Measurements from ENCODE around the gene PAGE2B. TPM values are rescaled to one million over a fixed set of nuclear protein-coding genes. Genes with fewer than 3 reads are reported as not detected.

Gene PAGE2B
- total and polyA plus RNA-seq, 9 of the 15 experiments (the other 6 are each of a cell fraction or from before 2014, with no cell fraction given), result 1.8 to 36.0 (median 16.5) TPM

DNA sequence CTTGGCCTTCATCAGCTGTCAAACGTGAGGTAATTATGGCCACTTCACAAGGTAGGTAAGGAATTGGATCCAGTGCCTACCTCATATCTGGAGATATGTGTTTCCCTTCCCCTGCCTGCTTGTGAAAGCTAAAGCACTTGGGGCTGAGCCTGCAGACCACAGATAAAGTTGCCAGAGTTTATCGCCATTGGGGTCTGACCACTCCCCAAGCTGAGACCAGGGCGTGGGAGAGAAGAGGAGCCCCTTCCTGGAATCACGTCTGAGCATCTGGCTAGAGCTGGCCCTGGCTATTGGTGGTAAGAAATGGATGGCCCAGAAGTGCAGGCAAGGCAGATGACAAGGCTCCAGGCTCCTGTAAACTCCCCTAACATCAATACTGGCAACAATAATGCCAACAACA, 46.8 kb upstream of the PAGE2B start (continued):
- TF ChIP-seq, protein P1, sequence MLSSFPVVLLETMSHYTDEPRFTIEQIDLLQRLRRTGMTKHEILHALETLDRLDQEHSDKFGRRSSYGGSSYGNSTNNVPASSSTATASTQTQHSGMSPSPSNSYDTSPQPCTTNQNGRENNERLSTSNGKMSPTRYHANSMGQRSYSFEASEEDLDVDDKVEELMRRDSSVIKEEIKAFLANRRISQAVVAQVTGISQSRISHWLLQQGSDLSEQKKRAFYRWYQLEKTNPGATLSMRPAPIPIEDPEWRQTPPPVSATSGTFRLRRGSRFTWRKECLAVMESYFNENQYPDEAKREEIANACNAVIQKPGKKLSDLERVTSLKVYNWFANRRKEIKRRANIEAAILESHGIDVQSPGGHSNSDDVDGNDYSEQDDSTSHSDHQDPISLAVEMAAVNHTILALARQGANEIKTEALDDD (IDR thresholded peaks at IDR 0.05), result no peak
- TF ChIP-seq ZNF174 (CRISPR knock-in tag; IDR thresholded peaks at IDR 0.05), result no peak
- peak; percentile 92 for TF ChIP-seq ZBTB7A (IDR thresholded peaks at IDR 0.05; ENCODE audit: borderline replicate concordance, control insufficient read depth, low read depth, low read length)
- no peak for TF ChIP-seq NR1H2 (CRISPR knock-in tag; IDR thresholded peaks at IDR 0.05)
- no peak for TF ChIP-seq SMC3 (conservative IDR thresholded peaks at IDR 0.05; ENCODE audit: insufficient read depth, low read depth, low read length)
- TF ChIP-seq SIN3A (IDR thresholded peaks at IDR 0.05; ENCODE audit: borderline replicate concordance in 2 of 2, control insufficient read depth in 1 of 2, low read depth in 2 of 2, low read length in 2 of 2), result no peak
- no peak for TF ChIP-seq ZZZ3 (IDR thresholded peaks at IDR 0.05)
- no peak for TF ChIP-seq PTTG1 (tag; IDR thresholded peaks at IDR 0.05; ENCODE audit: low read depth)
- TF ChIP-seq SMAD1 (IDR thresholded peaks at IDR 0.05; ENCODE audit: low read depth, low read length, partially characterized antibody), result peak; percentile 39
- TF ChIP-seq, protein P2, sequence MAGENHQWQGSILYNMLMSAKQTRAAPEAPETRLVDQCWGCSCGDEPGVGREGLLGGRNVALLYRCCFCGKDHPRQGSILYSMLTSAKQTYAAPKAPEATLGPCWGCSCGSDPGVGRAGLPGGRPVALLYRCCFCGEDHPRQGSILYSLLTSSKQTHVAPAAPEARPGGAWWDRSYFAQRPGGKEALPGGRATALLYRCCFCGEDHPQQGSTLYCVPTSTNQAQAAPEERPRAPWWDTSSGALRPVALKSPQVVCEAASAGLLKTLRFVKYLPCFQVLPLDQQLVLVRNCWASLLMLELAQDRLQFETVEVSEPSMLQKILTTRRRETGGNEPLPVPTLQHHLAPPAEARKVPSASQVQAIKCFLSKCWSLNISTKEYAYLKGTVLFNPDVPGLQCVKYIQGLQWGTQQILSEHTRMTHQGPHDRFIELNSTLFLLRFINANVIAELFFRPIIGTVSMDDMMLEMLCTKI (IDR thresholded peaks at IDR 0.05; ENCODE audit: partially characterized antibody), result no peak
- TF ChIP-seq TGIF2 (CRISPR knock-in tag; IDR thresholded peaks at IDR 0.05), result no peak
- no peak for TF ChIP-seq GTF2B (IDR thresholded peaks at IDR 0.05; ENCODE audit: extremely low read depth, insufficient read length)
- TF ChIP-seq ZNF217 (CRISPR knock-in tag; IDR thresholded peaks at IDR 0.05), result no peak
- no peak for TF ChIP-seq FOXJ2 (tag; IDR thresholded peaks at IDR 0.05)
- no peak for TF ChIP-seq ZNF778 (CRISPR knock-in tag; IDR thresholded peaks at IDR 0.05)
- TF ChIP-seq ZNF274 (IDR thresholded peaks at IDR 0.05; ENCODE audit: borderline replicate concordance, low read depth, low read length), result no peak; the same call in 1 of the 2 replicates
- TF ChIP-seq ZNF583 (CRISPR knock-in tag; IDR thresholded peaks at IDR 0.05), result no peak
- peak; percentile 27; the same call in 1 of the 2 replicates for TF ChIP-seq KHSRP (IDR thresholded peaks at IDR 0.05)
- no peak for TF ChIP-seq ASH1L (IDR thresholded peaks at IDR 0.05; ENCODE audit: borderline replicate concordance, low read depth, partially characterized antibody)
- no peak for TF ChIP-seq GABPB2 (CRISPR knock-in tag; conservative IDR thresholded peaks at IDR 0.05)
- no peak for TF ChIP-seq ZC3H11A (IDR thresholded peaks at IDR 0.05; ENCODE audit: low read depth, low read length)
- no peak for TF ChIP-seq ZSCAN32 (CRISPR knock-in tag; IDR thresholded peaks at IDR 0.05)
- TF ChIP-seq ETV6 (IDR thresholded peaks at IDR 0.05; ENCODE audit: borderline replicate concordance in 1 of 2, low read depth in 2 of 2, low read length in 1 of 2), result 0 out of 4 replicates have a peak, but pooled peaks of 1 of the 2 experiments have one; percentile 19
- TF ChIP-seq ETV6 (CRISPR knock-in tag; IDR thresholded peaks at IDR 0.05; ENCODE audit: borderline replicate concordance), result no peak
- 0 out of 2 replicates have a peak, but pooled peaks have one; percentile 66 for TF ChIP-seq MYNN (IDR thresholded peaks at IDR 0.05)
- TF ChIP-seq MYNN (CRISPR knock-in tag; IDR thresholded peaks at IDR 0.05), result no peak
- no peak for TF ChIP-seq HOXB6 (CRISPR knock-in tag; IDR thresholded peaks at IDR 0.05; ENCODE audit: borderline replicate concordance)
- no peak for TF ChIP-seq NR2C2 (CRISPR knock-in tag; IDR thresholded peaks at IDR 0.05)
- TF ChIP-seq NR2C2 (tag; IDR thresholded peaks at IDR 0.05), result no peak
